Neural cell (in vitro differentiated cells): ENCODE data around the gene NR5A1.

Experiments used
- CTCF ChIP-seq: fragments of 450-650 bp; IDR thresholded peaks from 2 replicates; pipeline ENCODE4 v1.5.1; 2014; ENCODE audit warnings: antibody characterized with exemption, mild to moderate bottlenecking, moderate library complexity; ENCODE audit not compliant: poor library complexity, severe bottlenecking
- EP300 ChIP-seq: fragments of 450-650 bp; conservative IDR thresholded peaks from 2 replicates; pipeline ENCODE4 v1.6.1; 2014; ENCODE audit warnings: antibody characterized with exemption, mild to moderate bottlenecking, moderate library complexity; ENCODE audit not compliant: poor library complexity, severe bottlenecking
- EZH2 ChIP-seq: fragments of 200-600, 300-800 bp; shearing (Covaris generic), sonication (generic); IDR thresholded peaks from 2 replicates; pipeline ENCODE4 v1.6.1; 2014; ENCODE audit warnings: antibody characterized with exemption, low read length, borderline replicate concordance, mild to moderate bottlenecking; ENCODE audit not compliant: insufficient read depth, poor library complexity, severe bottlenecking
- MXI1 ChIP-seq: fragments of 450-650 bp; conservative IDR thresholded peaks from 2 replicates; pipeline ENCODE4 v1.6.1; 2014; ENCODE audit warnings: antibody characterized with exemption, mild to moderate bottlenecking; ENCODE audit not compliant: poor library complexity, severe bottlenecking
- POLR2AphosphoS5 ChIP-seq: IDR thresholded peaks from 2 replicates; pipeline ENCODE4 v1.6.1; 2012
- RAD21 ChIP-seq: fragments of 450-650 bp; conservative IDR thresholded peaks from 2 replicates; pipeline ENCODE4 v1.6.1; 2014; ENCODE audit warnings: antibody characterized with exemption, mild to moderate bottlenecking, moderate library complexity
- REST ChIP-seq: IDR thresholded peaks from 2 replicates; pipeline ENCODE4 v1.6.1; 2012; ENCODE audit warnings: borderline replicate concordance
- SMC3 ChIP-seq: fragments of 450-650 bp; conservative IDR thresholded peaks from 2 replicates; pipeline ENCODE4 v1.6.1; 2014; ENCODE audit warnings: antibody characterized with exemption, mild to moderate bottlenecking, moderate library complexity; ENCODE audit not compliant: poor library complexity
- TAF1 ChIP-seq: IDR thresholded peaks from 2 replicates; pipeline ENCODE4 v1.6.1; 2012; ENCODE audit warnings: low read depth

- TF ChIP-seq CTCF (no peak), EP300 (no peak), REST (no peak), POLR2AphosphoS5 (no peak), EZH2 (no peak), RAD21 (no peak), TAF1 (no peak), SMC3 (no peak), MXI1 (no peak)
These were observed 56.8 kb downstream of the NR5A1 start, which contains the start of gene ADGRD2 for GRCh38 chr9:124450241-124450924.
